HepG2 (cell line): ENCODE data around the gene AKNA. TPM values are rescaled to one million over a fixed set of nuclear protein-coding genes. Genes with fewer than 3 reads are reported as not detected.

Experiments
- ATAC-seq: fragments of 200-7000 bp; cut with Tn5 transposase; 3 replicates; pipeline ENCODE4 v1.9.1; 2020; ENCODE audit warnings: mild to moderate bottlenecking, moderate library complexity
- BruUV-seq: library from RNA; stranded (reverse); fragments of 400-500 nt; replicated peaks from 2 replicates; lab custom pipeline; 2021; lab: Mats Ljungman, UMichigan
- CTCF ChIA-PET: fragments of 300-600 bp; formaldehyde crosslinking; extraction: SDS; loops from one replicate; lab custom pipeline; 2021; ENCODE audit warnings: low total read pairs, inconsistent platforms, low intra/inter-chr PET ratio; lab: Yijun Ruan, JAX
- POLR2A ChIA-PET: fragments of 350-600 bp; sonication (Branson Sonifier 250); formaldehyde crosslinking; loops from one replicate; lab custom pipeline; 2020; ENCODE audit warnings: antibody characterized with exemption, inconsistent platforms; lab: Yijun Ruan, JAX
- DNase-seq: peaks from one replicate; pipeline ENCODE4 v3.0.0-alpha.2; 2015; ENCODE audit warnings: low spot score
- FAIRE-seq: peaks from 3 replicates; lab custom pipeline; 2011; peaks lifted over from hg19 to GRCh38; lab: Jason Lieb, UNC
- H2AFZ ChIP-seq: one replicate; pipeline ENCODE4 v1.6.1; 2011; ENCODE audit warnings: low read length, inconsistent platforms
- H3K27ac ChIP-seq: fragments of 300-600 bp; 3 replicates; pipeline ENCODE4 v1.8.0; 2011; ENCODE audit warnings: mixed run types, mild to moderate bottlenecking, mixed read lengths, low read length, inconsistent platforms; ENCODE audit not compliant: insufficient read depth; ENCODE audit errors: extremely low read length
- H3K27me3 ChIP-seq, 2 experiments: fragments of 200-600 bp in 1 of 2; 2 replicates in 1 of 2; 3 replicates in 1 of 2; pipeline versions ENCODE4 v1.6.0 to v1.8.0; 2011; ENCODE audit warnings: low read length in 2 of 2, mild to moderate bottlenecking in 2 of 2, moderate library complexity in 2 of 2, inconsistent platforms in 1 of 2; ENCODE audit not compliant: insufficient read depth in 2 of 2, control insufficient read depth in 1 of 2
- H3K36me3 ChIP-seq, 2 experiments: fragments of 200-600 bp in 1 of 2; replicated peaks in 1 of 2; 2 replicates in 1 of 2; 3 replicates in 1 of 2; pipeline versions ENCODE4 v1.5.1 to v1.8.0; 2011; ENCODE audit warnings: low read length in 2 of 2, inconsistent platforms in 1 of 2; ENCODE audit not compliant: insufficient read depth in 2 of 2, control insufficient read depth in 1 of 2
- H3K4me1 ChIP-seq: 2 replicates; pipeline ENCODE4 v1.5.1; 2012; ENCODE audit warnings: low read length, inconsistent platforms; ENCODE audit not compliant: insufficient read depth
- H3K4me2 ChIP-seq: 2 replicates; pipeline ENCODE4 v1.6.0; 2011; ENCODE audit warnings: low read depth, low read length, inconsistent platforms
- H3K4me3 ChIP-seq, 3 experiments: fragments of 200-600 bp in 1 of 3; sonication (generic), shearing (Covaris generic) in 1 of 3; replicated peaks in 1 of 3; 2 replicates each; pipeline ENCODE4 v1.5.1; 2011 to 2016; ENCODE audit warnings: low read length in 3 of 3, inconsistent platforms in 2 of 3, low read depth in 2 of 3, mild to moderate bottlenecking in 2 of 3, control low read depth in 1 of 3, mixed read lengths in 1 of 3; ENCODE audit not compliant: insufficient read depth in 1 of 3
- H3K79me2 ChIP-seq: one replicate; pipeline ENCODE4 v1.6.1; 2011; ENCODE audit warnings: low read length, inconsistent platforms; ENCODE audit not compliant: insufficient read depth
- H3K9ac ChIP-seq: 2 replicates; pipeline ENCODE4 v1.6.0; 2011; ENCODE audit warnings: mild to moderate bottlenecking, low read depth, low read length, inconsistent platforms; ENCODE audit not compliant: insufficient read depth
- H3K9me3 ChIP-seq: 2 replicates; pipeline ENCODE4 v1.5.1; 2012; ENCODE audit warnings: mild to moderate bottlenecking, low read length
- H4K20me1 ChIP-seq: 2 replicates; pipeline ENCODE4 v1.6.0; 2011; ENCODE audit warnings: inconsistent platforms, mild to moderate bottlenecking, low read length, moderate library complexity; ENCODE audit not compliant: insufficient read depth
- CEBPB ChIP-seq: IDR thresholded peaks from 2 replicates; pipeline ENCODE4 v1.6.1; 2011; ENCODE audit warnings: low read depth, low read length, improper control_type of control experiment, borderline replicate concordance
- EP300 ChIP-seq, 3 experiments: sonication (generic) in 1 of 3; formaldehyde crosslinking in 1 of 3; IDR thresholded peaks; 2 replicates each; pipeline versions ENCODE4 v1.5.1 to v1.6.1; 2011 to 2020; ENCODE audit warnings: low read depth in 2 of 3, low read length in 2 of 3, borderline replicate concordance in 1 of 3, improper control_type of control experiment in 1 of 3, mild to moderate bottlenecking in 1 of 3, missing genetic modification reagents in 1 of 3, moderate library complexity in 1 of 3
- IKZF1 ChIP-seq: fragments of 450-650 bp; IDR thresholded peaks from 2 replicates; pipeline ENCODE4 v1.7.1; 2016
- MLLT10 ChIP-seq: sonication (generic); formaldehyde crosslinking; IDR thresholded peaks from 2 replicates; pipeline ENCODE4 v1.4.0; 2020; ENCODE audit warnings: missing genetic modification reagents
- NR3C1 ChIP-seq: sonication (generic); formaldehyde crosslinking; IDR thresholded peaks from 2 replicates; pipeline ENCODE4 v1.4.0; 2020; ENCODE audit warnings: missing genetic modification reagents
- PATZ1 ChIP-seq: sonication (generic); formaldehyde crosslinking; IDR thresholded peaks from 2 replicates; pipeline ENCODE4 v1.4.0; 2020; ENCODE audit warnings: missing genetic modification reagents
- PBX2 ChIP-seq: IDR thresholded peaks from 2 replicates; pipeline ENCODE4 v1.6.1; 2016; ENCODE audit warnings: control low read depth
- ZBTB43 ChIP-seq: sonication (generic); formaldehyde crosslinking; conservative IDR thresholded peaks from 2 replicates; pipeline ENCODE4 v1.4.0; 2020; ENCODE audit warnings: missing genetic modification reagents
- ZFAT ChIP-seq: sonication (generic); formaldehyde crosslinking; conservative IDR thresholded peaks from 2 replicates; pipeline ENCODE4 v1.8.1; 2023; ENCODE audit warnings: missing genetic modification reagents, inconsistent platforms
- ZNF101 ChIP-seq: sonication (generic); formaldehyde crosslinking; IDR thresholded peaks from 2 replicates; pipeline ENCODE4 v1.4.0; 2020; ENCODE audit warnings: mild to moderate bottlenecking, low read depth, missing genetic modification reagents, borderline replicate concordance
- ZNF142 ChIP-seq: sonication (generic); formaldehyde crosslinking; IDR thresholded peaks from 2 replicates; pipeline ENCODE4 v1.4.0; 2020; ENCODE audit warnings: missing genetic modification reagents
- ZNF224 ChIP-seq: sonication (generic); formaldehyde crosslinking; IDR thresholded peaks from 2 replicates; pipeline ENCODE4 v1.5.0; 2020; ENCODE audit warnings: mild to moderate bottlenecking, missing genetic modification reagents
- ZNF260 ChIP-seq: sonication (generic); formaldehyde crosslinking; IDR thresholded peaks from 2 replicates; pipeline ENCODE4 v1.4.0; 2020; ENCODE audit warnings: missing genetic modification reagents, low read depth, mild to moderate bottlenecking, borderline replicate concordance
- ZNF292 ChIP-seq: sonication (generic); formaldehyde crosslinking; IDR thresholded peaks from 2 replicates; pipeline ENCODE4 v1.8.1; 2022; ENCODE audit warnings: mild to moderate bottlenecking, low read depth, missing genetic modification reagents, borderline replicate concordance
- ZNF883 ChIP-seq: sonication (generic); formaldehyde crosslinking; IDR thresholded peaks from 2 replicates; pipeline ENCODE4 v1.5.1; 2020; ENCODE audit warnings: mild to moderate bottlenecking, missing genetic modification reagents; ENCODE audit errors: not compliant biosample characterization
- WGBS: methylation state at CpG from one replicate; pipeline ENCODE4 v1.1.6; 2017; ENCODE audit warnings: low lambda C conversion rate; 5-methylcytosine and 5-hydroxymethylcytosine counted together
- in situ Hi-C: cut with HindIII; loops from 2 replicates; pipeline ENCODE4 v1.10.0; 2017; ENCODE audit warnings: low pct_unique_long_range_greater_than_20kb; ENCODE audit not compliant: extremely low pct_ligation_motif_present
- intact Hi-C: fragments of 100-400 bp; cut with micrococcal nuclease; formaldehyde crosslinking; loops from one replicate; pipeline ENCODE4 v1.10.0; 2022; ENCODE audit not compliant: unreplicated experiment
- polyA plus RNA-seq, 8 experiments: library from polyadenylated mRNA; depleted of rRNA in 3 of 8; stranded (reverse) in 7 of 8; unstranded in 1 of 8; fragments of >200 nt; fragmentation: Illumina TruSeq in 4 of 8; extraction: Trizol in 4 of 8; gene quantifications; 2 replicates each; pipeline versions ENCODE4 v1.2.1 to v1.2.3, GENCODE V29; 2011 to 2016; ENCODE audit warnings: low read depth in 4 of 8, missing spikeins in 1 of 8, mixed read lengths in 1 of 8; ENCODE audit not compliant: insufficient read depth in 1 of 8
- total RNA-seq, 5 experiments: library from RNA; depleted of rRNA; stranded (reverse); fragments of >200 nt; fragmentation: Illumina TruSeq; extraction: Trizol; gene quantifications; 2 replicates each; pipeline ENCODE4 v1.2.3, GENCODE V29; 2016; ENCODE audit warnings: low read depth in 1 of 5

The AKNA gene
- total and polyA plus RNA-seq, 2 of the 13 experiments (the other 11 are each of a cell fraction or from before 2014, with no cell fraction given), result 3.0 to 3.1 TPM

- H3K27ac ChIP-seq, result no peak overlapping the region
- FAIRE-seq (no peak), DNase-seq (no peak), ATAC-seq (no peak)
- no TSS peak for BruUV-seq
- H3K9me3 ChIP-seq, result no peaks in the 10 kb centered on the region
- H3K27me3 ChIP-seq, result no peaks in the 10 kb centered on the region
- intact Hi-C loops (no loop called here), in situ Hi-C loops (loop anchor here (25.0 kb wide), 1 partner anchor 493 kb away; no protein-coding TSS in a partner anchor)
- H3K4me3 ChIP-seq, result no peak overlapping the region
- ChIA-PET CTCF (no interaction called here), POLR2A (no interaction called here)
- no peaks in the 10 kb centered on the region for H3K36me3 ChIP-seq
- H3K79me2 ChIP-seq, result no peaks in the 10 kb centered on the region
- H2AFZ ChIP-seq, result no peak overlapping the region
- 95% methylated on average over 4 of the region's 8 CpGs for WGBS
- no peaks in the 10 kb centered on the region for H4K20me1 ChIP-seq
- no peak overlapping the region for H3K4me2 ChIP-seq
- H3K4me1 ChIP-seq, result no peaks in the 10 kb centered on the region
- no peak overlapping the region for H3K9ac ChIP-seq
- TF ChIP-seq ZBTB43 (CRISPR knock-in tag) (no peak), IKZF1 (no peak), ZNF224 (CRISPR knock-in tag) (no peak), CEBPB (no peak), MLLT10 (CRISPR knock-in tag) (no peak), PATZ1 (CRISPR knock-in tag) (no peak), ZNF101 (CRISPR knock-in tag) (no peak), ZNF292 (CRISPR knock-in tag) (no peak), ZNF260 (CRISPR knock-in tag) (no peak), EP300 (IDR thresholded peaks at IDR 0.05; ENCODE audit: low read depth in 2 of 2, low read length in 2 of 2) (no peak), EP300 (CRISPR knock-in tag; IDR thresholded peaks at IDR 0.05; ENCODE audit: borderline replicate concordance) (no peak), ZNF142 (CRISPR knock-in tag) (no peak), NR3C1 (CRISPR knock-in tag) (no peak), ZNF883 (CRISPR knock-in tag) (no peak), PBX2 (no peak), ZFAT (CRISPR knock-in tag) (no peak)
Observed at GRCh38 chr9:114419796-114420195, 32.0 kb upstream of the AKNA start.
